Caco-2 (cell line): ENCODE results near the gene RYR1. TPM values are rescaled to one million over a fixed set of nuclear protein-coding genes. Genes with fewer than 3 reads are reported as not detected.

Experiments
- BruUV-seq: library from RNA; stranded (reverse); fragments of 400-500 nt; replicated peaks from 2 replicates; lab custom pipeline; 2021; lab: Mats Ljungman, UMichigan
- CTCF ChIA-PET: fragments of 300-600 bp; sonication (Branson Sonifier 250); formaldehyde crosslinking; loops from one replicate; lab custom pipeline; 2022; ENCODE audit warnings: antibody characterized with exemption; lab: Charles Lee
- POLR2A ChIA-PET: fragments of 300-600 bp; sonication (Branson Sonifier 250); formaldehyde crosslinking; loops from one replicate; lab custom pipeline; 2022; ENCODE audit warnings: antibody characterized with exemption; lab: Charles Lee
- DNase-seq, 2 experiments: peaks; one replicate each; pipeline versions ENCODE4 v3.0.0 to v3.0.0-alpha.2; 2020 to 2022
- H3K27me3 ChIP-seq: replicated peaks from 2 replicates; pipeline ENCODE4 v1.6.0; 2011; ENCODE audit warnings: low read length; ENCODE audit not compliant: control insufficient read depth, insufficient read depth
- H3K36me3 ChIP-seq: 2 replicates; pipeline ENCODE4 v1.5.1; 2011; ENCODE audit warnings: low read length; ENCODE audit not compliant: control insufficient read depth, insufficient read depth
- H3K4me1 ChIP-seq: fragments of 250-450 bp; sonication (Bioruptor Pico); 2 replicates; pipeline ENCODE4 v1.5.1; 2020; ENCODE audit warnings: mild to moderate bottlenecking
- H3K4me3 ChIP-seq: 2 replicates; pipeline ENCODE4 v1.5.1; 2011; ENCODE audit warnings: low read depth, mild to moderate bottlenecking, control low read depth, low read length
- H3K9me3 ChIP-seq: fragments of 250-450 bp; sonication (Bioruptor Pico); 2 replicates; pipeline ENCODE4 v1.5.1; 2020; ENCODE audit warnings: mild to moderate bottlenecking, moderate library complexity
- H3K27ac Mint-ChIP-seq: one replicate; pipeline ENCODE4 v1.8.0; 2022; ENCODE audit warnings: mixed read lengths; ENCODE audit not compliant: unreplicated experiment
- H3K27me3 Mint-ChIP-seq: one replicate; pipeline ENCODE4 v1.8.0; 2022; ENCODE audit warnings: mixed read lengths; ENCODE audit not compliant: insufficient read depth, unreplicated experiment
- H3K36me3 Mint-ChIP-seq: one replicate; pipeline ENCODE4 v1.8.0; 2022; ENCODE audit warnings: mild to moderate bottlenecking, mixed read lengths; ENCODE audit not compliant: insufficient read depth, unreplicated experiment
- H3K4me1 Mint-ChIP-seq: one replicate; pipeline ENCODE4 v1.8.0; 2022; ENCODE audit warnings: low read depth, mixed read lengths; ENCODE audit not compliant: unreplicated experiment
- H3K4me3 Mint-ChIP-seq: one replicate; pipeline ENCODE4 v1.8.0; 2022; ENCODE audit warnings: mild to moderate bottlenecking, moderate library complexity, mixed read lengths; ENCODE audit not compliant: unreplicated experiment
- H3K9me3 Mint-ChIP-seq: one replicate; pipeline ENCODE4 v1.8.0; 2022; ENCODE audit warnings: mixed read lengths; ENCODE audit not compliant: unreplicated experiment
- intact Hi-C: fragments of 100-400 bp; cut with micrococcal nuclease; formaldehyde crosslinking; loops from one replicate; pipeline ENCODE4 v1.10.0; 2022; ENCODE audit not compliant: unreplicated experiment
- total RNA-seq: library from RNA; stranded (reverse); gene quantifications from 2 replicates; pipeline ENCODE4 v1.2.3, GENCODE V29; 2022
- TF ChIP-seq, protein P1 (sequence below), 2 experiments: fragments of 200-600 bp in 1 of 2; IDR thresholded peaks; 1 replicate in 1 of 2; 2 replicates in 1 of 2; pipeline versions ENCODE4 v1.5.1 to v1.8.0; 2011 to 2022; ENCODE audit warnings: antibody characterized with exemption in 1 of 2, control low read depth in 1 of 2, inconsistent platforms in 1 of 2, low read depth in 1 of 2, low read length in 1 of 2, mild to moderate bottlenecking in 1 of 2, moderate library complexity in 1 of 2; ENCODE audit not compliant: insufficient read depth in 1 of 2, severe bottlenecking in 1 of 2, unreplicated experiment in 1 of 2

Gene RYR1
- total RNA-seq, 1 experiment from 2014 or later = 5.6 TPM

DNA sequence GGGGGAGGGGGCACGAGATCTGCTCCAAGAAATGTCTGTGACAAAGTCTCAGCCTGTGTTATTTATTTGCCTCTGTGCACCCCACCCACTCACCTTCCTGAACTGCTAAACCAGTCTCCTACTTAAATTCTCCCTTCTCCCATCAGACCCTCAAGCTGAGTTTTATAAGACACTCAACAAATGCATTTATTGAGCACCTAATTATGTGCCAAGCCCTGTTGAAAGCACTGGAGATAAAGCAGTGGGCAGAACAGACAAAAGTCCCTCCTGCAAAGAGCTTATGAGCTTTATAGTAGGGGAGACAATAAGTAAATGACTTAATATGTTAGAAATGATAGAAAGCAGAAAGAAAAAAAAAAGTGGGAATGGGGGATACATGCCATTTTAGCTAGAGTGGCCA, 34.0 kb upstream of the RYR1 start:
- Histone ChIP-seq H3K27me3 (no peaks in the 10 kb centered on the region), H3K4me1 (peaks cover 10% of the 10 kb centered on the region; the same call in 1 of the 2 replicates), H3K4me3 (no peak overlapping the region), H3K36me3 (no peaks in the 10 kb centered on the region), H3K9me3 (no peaks in the 10 kb centered on the region)
- Mint-ChIP-seq H3K36me3 (peaks cover 28% of the 10 kb centered on the region), H3K27ac (peak overlapping the region; percentile 32), H3K27me3 (peaks cover 5% of the 10 kb centered on the region), H3K9me3 (no peaks in the 10 kb centered on the region), H3K4me1 (no peaks in the 10 kb centered on the region), H3K4me3 (no peak overlapping the region)
- BruUV-seq = no TSS peak
- no peak for DNase-seq
- POLR2A ChIA-PET = no interaction called here
- CTCF ChIA-PET = no interaction called here
- TF ChIP-seq, protein P1, sequence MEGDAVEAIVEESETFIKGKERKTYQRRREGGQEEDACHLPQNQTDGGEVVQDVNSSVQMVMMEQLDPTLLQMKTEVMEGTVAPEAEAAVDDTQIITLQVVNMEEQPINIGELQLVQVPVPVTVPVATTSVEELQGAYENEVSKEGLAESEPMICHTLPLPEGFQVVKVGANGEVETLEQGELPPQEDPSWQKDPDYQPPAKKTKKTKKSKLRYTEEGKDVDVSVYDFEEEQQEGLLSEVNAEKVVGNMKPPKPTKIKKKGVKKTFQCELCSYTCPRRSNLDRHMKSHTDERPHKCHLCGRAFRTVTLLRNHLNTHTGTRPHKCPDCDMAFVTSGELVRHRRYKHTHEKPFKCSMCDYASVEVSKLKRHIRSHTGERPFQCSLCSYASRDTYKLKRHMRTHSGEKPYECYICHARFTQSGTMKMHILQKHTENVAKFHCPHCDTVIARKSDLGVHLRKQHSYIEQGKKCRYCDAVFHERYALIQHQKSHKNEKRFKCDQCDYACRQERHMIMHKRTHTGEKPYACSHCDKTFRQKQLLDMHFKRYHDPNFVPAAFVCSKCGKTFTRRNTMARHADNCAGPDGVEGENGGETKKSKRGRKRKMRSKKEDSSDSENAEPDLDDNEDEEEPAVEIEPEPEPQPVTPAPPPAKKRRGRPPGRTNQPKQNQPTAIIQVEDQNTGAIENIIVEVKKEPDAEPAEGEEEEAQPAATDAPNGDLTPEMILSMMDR (IDR thresholded peaks at IDR 0.05; ENCODE audit: insufficient read depth in 1 of 2, low read depth in 1 of 2, low read length in 1 of 2, severe bottlenecking in 1 of 2, unreplicated experiment in 1 of 2) = no peak
- intact Hi-C loops = no loop called here

DNA sequence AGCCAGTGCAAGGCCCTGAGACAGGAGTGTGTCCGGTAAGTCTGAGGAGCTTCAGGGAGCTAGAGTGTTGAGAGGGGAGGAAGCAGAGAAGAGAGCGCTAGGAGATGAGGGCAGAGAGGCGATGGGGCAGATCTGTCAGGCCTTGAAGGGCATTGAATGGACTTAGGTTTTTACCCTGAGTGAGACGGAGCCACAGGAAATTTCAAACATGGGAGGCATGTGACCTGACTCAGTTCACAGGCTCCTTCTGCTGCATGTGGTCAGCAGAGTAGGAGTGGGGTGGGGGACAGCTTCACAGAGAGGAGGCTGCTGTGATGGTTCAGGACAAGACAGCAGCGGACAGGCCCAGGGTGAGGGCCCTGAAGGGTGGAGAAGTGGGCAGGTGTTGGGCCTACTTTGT, 33.1 kb upstream of the RYR1 start:
- no peak overlapping the region for H3K4me3 ChIP-seq
- no peaks in the 10 kb centered on the region for H3K4me1 Mint-ChIP-seq
- DNase-seq = no peak
- no peak overlapping the region for H3K27ac Mint-ChIP-seq
- H3K36me3 ChIP-seq = no peaks in the 10 kb centered on the region
- no peaks in the 10 kb centered on the region for H3K9me3 ChIP-seq
- TF ChIP-seq, protein P1 (IDR thresholded peaks at IDR 0.05; ENCODE audit: insufficient read depth in 1 of 2, low read depth in 1 of 2, low read length in 1 of 2, severe bottlenecking in 1 of 2, unreplicated experiment in 1 of 2) = no peak
- peaks cover 10% of the 10 kb centered on the region; the same call in 1 of the 2 replicates for H3K4me1 ChIP-seq
- H3K36me3 Mint-ChIP-seq = peaks cover 28% of the 10 kb centered on the region
- H3K27me3 ChIP-seq = no peaks in the 10 kb centered on the region
- H3K4me3 Mint-ChIP-seq = no peak overlapping the region
- no peaks in the 10 kb centered on the region for H3K9me3 Mint-ChIP-seq
- ChIA-PET CTCF (no interaction called here), POLR2A (no interaction called here)
- H3K27me3 Mint-ChIP-seq = peaks cover 5% of the 10 kb centered on the region
- intact Hi-C loops = no loop called here
- no TSS peak for BruUV-seq

DNA sequence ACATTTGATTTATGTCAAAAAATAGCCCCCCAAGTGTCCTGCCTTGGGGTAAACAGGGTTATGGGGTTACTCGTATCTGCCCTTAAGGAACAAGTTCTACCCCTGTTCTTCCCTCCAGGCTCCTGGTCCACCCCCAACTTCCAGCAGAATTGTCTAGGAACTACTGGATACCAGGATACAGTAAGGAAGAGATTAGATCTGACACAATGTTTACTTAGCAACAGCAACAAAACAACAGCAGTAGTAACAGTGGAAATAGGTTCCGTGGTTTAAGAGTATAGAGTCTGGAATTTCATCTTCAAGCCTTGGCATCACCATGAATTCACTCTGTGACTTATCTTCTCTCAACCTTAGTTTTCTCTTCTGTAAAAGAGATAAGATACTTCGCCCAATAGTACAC, 32.3 kb upstream of the RYR1 start:
- Mint-ChIP-seq H3K27ac (peak overlapping the region; percentile 73), H3K4me1 (no peaks in the 10 kb centered on the region), H3K36me3 (peaks cover 28% of the 10 kb centered on the region), H3K4me3 (peak overlapping the region; percentile 60), H3K9me3 (no peaks in the 10 kb centered on the region), H3K27me3 (peaks cover 5% of the 10 kb centered on the region)
- intact Hi-C loops = no loop called here
- Histone ChIP-seq H3K4me1 (peaks cover 10% of the 10 kb centered on the region; the same call in 1 of the 2 replicates), H3K9me3 (no peaks in the 10 kb centered on the region), H3K27me3 (no peaks in the 10 kb centered on the region), H3K36me3 (no peaks in the 10 kb centered on the region), H3K4me3 (no peak overlapping the region)
- ChIA-PET POLR2A (no interaction called here), CTCF (no interaction called here)
- DNase-seq = no peak
- TF ChIP-seq, protein P1 (IDR thresholded peaks at IDR 0.05; ENCODE audit: insufficient read depth in 1 of 2, low read depth in 1 of 2, low read length in 1 of 2, severe bottlenecking in 1 of 2, unreplicated experiment in 1 of 2) = no peak
- BruUV-seq = no TSS peak
